Measurements from ENCODE around the gene USP6.
"Not testable (repeated sequence)": the region's sequence is repeated elsewhere in the genome, so short reads cannot be mapped to it uniquely, and the experiment has no call there.

DNA sequence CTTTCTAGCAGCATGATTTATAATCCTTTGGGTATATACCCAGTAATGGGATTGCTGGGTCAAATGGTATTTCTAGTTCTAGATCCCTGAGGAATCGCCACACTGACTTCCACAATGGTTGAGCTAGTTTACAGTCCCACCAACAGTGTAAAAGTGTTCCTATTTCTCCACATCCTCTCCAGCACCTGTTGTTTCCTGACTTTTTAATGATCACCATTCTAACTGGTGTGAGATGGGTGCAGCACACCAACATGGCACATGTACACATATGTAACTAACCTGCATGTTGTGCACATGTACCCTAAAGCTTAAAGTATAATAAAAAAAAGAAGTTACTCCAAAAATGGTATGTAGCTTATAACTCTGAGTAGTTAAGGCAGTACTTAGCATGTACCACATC lies 44.9 kb downstream of the USP6 start:
- TF ChIP-seq ZNF263 (CRISPR knock-in tag; IDR thresholded peaks at IDR 0.05; ENCODE audit: low read depth); SP1 (CRISPR knock-in tag; conservative IDR thresholded peaks at IDR 0.05); ZBTB43 (CRISPR knock-in tag; IDR thresholded peaks at IDR 0.05); TEAD4 (CRISPR knock-in tag; IDR thresholded peaks at IDR 0.05); ZNF121 (CRISPR knock-in tag; IDR thresholded peaks at IDR 0.05); CREM (CRISPR knock-in tag; IDR thresholded peaks at IDR 0.05); E2F1 (CRISPR knock-in tag; IDR thresholded peaks at IDR 0.05); ATF2 (CRISPR knock-in tag; IDR thresholded peaks at IDR 0.05; ENCODE audit: borderline replicate concordance, low read depth); ATF6 (CRISPR knock-in tag; IDR thresholded peaks at IDR 0.05); MAX (CRISPR knock-in tag; IDR thresholded peaks at IDR 0.05); TCF7 (CRISPR knock-in tag; IDR thresholded peaks at IDR 0.05; ENCODE audit: low read depth): not testable (repeated sequence)
- TF ChIP-seq, protein P1, sequence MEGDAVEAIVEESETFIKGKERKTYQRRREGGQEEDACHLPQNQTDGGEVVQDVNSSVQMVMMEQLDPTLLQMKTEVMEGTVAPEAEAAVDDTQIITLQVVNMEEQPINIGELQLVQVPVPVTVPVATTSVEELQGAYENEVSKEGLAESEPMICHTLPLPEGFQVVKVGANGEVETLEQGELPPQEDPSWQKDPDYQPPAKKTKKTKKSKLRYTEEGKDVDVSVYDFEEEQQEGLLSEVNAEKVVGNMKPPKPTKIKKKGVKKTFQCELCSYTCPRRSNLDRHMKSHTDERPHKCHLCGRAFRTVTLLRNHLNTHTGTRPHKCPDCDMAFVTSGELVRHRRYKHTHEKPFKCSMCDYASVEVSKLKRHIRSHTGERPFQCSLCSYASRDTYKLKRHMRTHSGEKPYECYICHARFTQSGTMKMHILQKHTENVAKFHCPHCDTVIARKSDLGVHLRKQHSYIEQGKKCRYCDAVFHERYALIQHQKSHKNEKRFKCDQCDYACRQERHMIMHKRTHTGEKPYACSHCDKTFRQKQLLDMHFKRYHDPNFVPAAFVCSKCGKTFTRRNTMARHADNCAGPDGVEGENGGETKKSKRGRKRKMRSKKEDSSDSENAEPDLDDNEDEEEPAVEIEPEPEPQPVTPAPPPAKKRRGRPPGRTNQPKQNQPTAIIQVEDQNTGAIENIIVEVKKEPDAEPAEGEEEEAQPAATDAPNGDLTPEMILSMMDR (IDR thresholded peaks at IDR 0.05), result not testable (repeated sequence)

All from WTC11 (cell line).